Choroid plexus epithelial cell (primary cell): ENCODE results near the gene CDH16.
"Not testable (repeated sequence)": the region's sequence is repeated elsewhere in the genome, so short reads cannot be mapped to it uniquely, and the experiment has no call there.

Experiments used
- DNase-seq: peaks from one replicate; pipeline ENCODE4 v3.0.0-alpha.2; 2010; ENCODE audit warnings: low read depth
- H3K4me3 ChIP-seq: 2 replicates; pipeline ENCODE4 v1.5.1; 2011; ENCODE audit warnings: low read depth, mild to moderate bottlenecking, control low read depth, low read length, moderate library complexity
- CTCF ChIP-seq: conservative IDR thresholded peaks from 2 replicates; pipeline ENCODE4 v1.5.1; 2011; ENCODE audit warnings: low read depth, mild to moderate bottlenecking, control low read depth, inconsistent platforms, low read length, moderate library complexity

CDH16 gene

GRCh38 chr16:66945939-66946338, 27.3 kb upstream of the CDH16 start:
- H3K4me3 ChIP-seq = no peak overlapping the region
- no peak for TF ChIP-seq CTCF
- DNase-seq = no peak

- not testable (repeated sequence) for DNase-seq, H3K4me3 ChIP-seq
These were observed 26.3 kb upstream of the CDH16 start for GRCh38 chr16:66944971-66945370.

DNA sequence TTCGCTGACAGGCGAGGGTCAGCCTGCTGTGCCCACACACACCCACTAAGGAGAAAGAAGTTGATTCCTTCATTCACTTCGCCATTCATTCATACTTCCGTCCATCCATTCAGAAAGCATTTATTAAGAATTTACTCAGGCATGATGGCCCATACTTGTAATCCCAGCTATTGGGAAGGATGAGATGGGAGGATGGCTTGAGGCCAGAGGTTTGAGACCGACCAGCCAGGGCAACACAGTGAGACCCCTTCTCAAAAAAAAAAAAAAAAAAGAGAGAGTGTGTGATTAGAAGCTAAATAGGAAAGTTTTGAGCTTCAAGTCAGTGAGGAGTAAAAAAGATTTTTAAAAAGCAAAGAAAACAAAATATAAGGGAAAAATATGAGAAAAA, 25.4 kb upstream of the CDH16 start:
- no peak overlapping the region for H3K4me3 ChIP-seq

DNA sequence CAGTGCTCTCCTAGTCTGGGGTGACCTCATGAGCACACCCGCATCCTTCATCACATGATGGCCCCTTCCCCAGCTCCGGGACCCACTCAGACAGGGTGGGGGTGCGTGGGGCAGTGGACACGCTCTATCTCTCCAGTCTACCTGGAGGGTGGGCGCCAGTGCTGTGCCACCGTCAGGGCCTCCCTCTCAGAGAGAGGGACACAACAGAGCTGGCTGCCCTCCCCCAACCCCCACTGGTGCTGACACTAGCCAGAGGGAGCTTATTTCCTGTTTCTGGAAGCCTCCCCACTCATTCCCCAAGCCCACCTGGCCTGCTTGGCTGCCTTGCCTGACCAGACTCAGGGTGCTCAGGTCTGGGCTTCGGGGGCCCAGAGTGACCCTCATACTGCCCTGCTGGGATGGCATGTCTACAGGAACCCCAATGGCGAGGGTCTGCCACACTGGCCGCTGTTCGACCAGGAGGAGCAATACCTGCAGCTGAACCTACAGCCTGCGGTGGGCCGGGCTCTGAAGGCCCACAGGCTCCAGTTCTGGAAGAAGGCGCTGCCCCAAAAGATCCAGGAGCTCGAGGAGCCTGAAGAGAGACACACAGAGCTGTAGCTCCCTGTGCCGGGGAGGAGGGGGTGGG, 24.9 kb upstream of the CDH16 start:
- DNase-seq = no peak
- TF ChIP-seq CTCF = no peak
- H3K4me3 ChIP-seq = no peak overlapping the region

More for the DNA sequence above, 25.4 kb upstream of the CDH16 start:
- no peak for TF ChIP-seq CTCF
- no peak for DNase-seq

- H3K4me3 ChIP-seq = no peak overlapping the region
- DNase-seq = no peak
- no peak for TF ChIP-seq CTCF
These were observed 24.3 kb upstream of the CDH16 start for GRCh38 chr16:66942981-66943380.

- H3K4me3 ChIP-seq = no peak overlapping the region
- DNase-seq = no peak
- TF ChIP-seq CTCF = no peak
These were observed 21.6 kb upstream of the CDH16 start for GRCh38 chr16:66940236-66940635.

DNA sequence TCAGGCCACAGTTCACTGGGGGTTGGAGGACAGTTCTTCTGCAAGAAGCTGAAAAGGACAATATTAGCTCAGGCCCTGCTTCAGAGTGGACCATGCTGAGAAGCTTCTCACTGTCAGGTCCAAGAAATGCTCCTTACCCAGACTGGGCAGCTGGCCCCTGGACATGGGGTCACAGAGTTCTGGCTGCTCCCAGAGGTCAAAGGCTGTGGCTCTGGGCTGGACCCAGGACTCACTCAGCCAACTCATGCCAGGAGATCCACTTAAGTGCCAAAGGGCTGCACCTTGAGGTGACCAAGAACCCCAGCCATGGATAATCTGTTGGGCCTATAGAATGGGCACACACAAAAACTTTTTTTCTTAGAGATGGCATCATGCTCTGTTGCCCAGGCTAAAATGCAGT, 20.7 kb upstream of the CDH16 start:
- no peak for TF ChIP-seq CTCF
- no peak overlapping the region for H3K4me3 ChIP-seq
- no peak for DNase-seq
